Measurements from ENCODE around the gene KIAA0513. TPM values are rescaled to one million over a fixed set of nuclear protein-coding genes. Genes with fewer than 3 reads are reported as not detected.

The KIAA0513 gene
- total and polyA plus RNA-seq, 2 donors (not counting 3 experiments of a cell fraction or from before 2014, with no cell fraction given), result 1.8 to 4.3 TPM

GRCh38 chr16:85049706-85050305 lies 22.2 kb downstream of the KIAA0513 start:
- ChIA-PET POLR2A (no interaction called here), CTCF (no interaction called here)
- Histone ChIP-seq H3K27ac (ENCODE audit: insufficient read depth, low read depth, low read length) (no peak overlapping the region), H3K9me3 (replicated peaks; ENCODE audit: control insufficient read depth, insufficient read depth, low read length) (no peaks in the 10 kb centered on the region), H2AFZ (ENCODE audit: low read depth, low read length) (no peak overlapping the region), H3K36me3 (ENCODE audit: control insufficient read depth in 2 of 2, extremely low read depth in 1 of 2, insufficient read depth in 2 of 2, low read length in 2 of 2) (no peaks in the 10 kb centered on the region), H3K9me1 (replicated peaks; ENCODE audit: control insufficient read depth, extremely low read depth, insufficient read depth, low read length) (no peaks in the 10 kb centered on the region), H4K20me1 (replicated peaks; ENCODE audit: control insufficient read depth, extremely low read depth, insufficient read depth, low read length) (no peaks in the 10 kb centered on the region), H3K9ac (replicated peaks; ENCODE audit: extremely low read depth, insufficient read depth, low read length) (no peak overlapping the region), H3K4me3 (replicated peaks in 1 of 3; ENCODE audit: insufficient read depth in 1 of 3, low read depth in 1 of 3, low read length in 3 of 3) (no peak overlapping the region), H3K27me3 (ENCODE audit: control insufficient read depth in 2 of 2, insufficient read depth in 2 of 2, low read length in 2 of 2) (no peaks in the 10 kb centered on the region), H3K79me2 (ENCODE audit: control insufficient read depth, insufficient read depth, low read length) (no peaks in the 10 kb centered on the region), H3K4me1 (ENCODE audit: control insufficient read depth, extremely low read depth, insufficient read depth, low read length) (no peaks in the 10 kb centered on the region), H3K4me2 (ENCODE audit: insufficient read depth, low read length) (no peak overlapping the region)
- DNase-seq (ENCODE audit: low read depth, low spot score) (no peak), FAIRE-seq (no peak)
- BruUV-seq (replicated peaks), result no TSS peak
- TF ChIP-seq JUN (IDR thresholded peaks at IDR 0.05; ENCODE audit: borderline replicate concordance, insufficient read depth, insufficient read length, low read depth) (no peak), GATA2 (IDR thresholded peaks at IDR 0.05; ENCODE audit: insufficient read depth, insufficient read length, low read depth, low read length) (no peak)
- intact Hi-C loops (cut with micrococcal nuclease), result no loop called here
- dilution Hi-C loops (cut with MboI; ENCODE audit: extremely low pct_ligation_motif_present, low sequenced_read_pairs), result no loop called here

GRCh38 chr16:85051067-85051581 lies 23.5 kb downstream of the KIAA0513 start:
- TF ChIP-seq POLR2AphosphoS5 (IDR thresholded peaks at IDR 0.05; ENCODE audit: insufficient read depth, low read depth, low read length) (no peak), MYC (IDR thresholded peaks at IDR 0.05; ENCODE audit: low read depth, low read length) (no peak)
- FAIRE-seq (no peak), DNase-seq (ENCODE audit: low read depth, low spot score) (no peak)
- Histone ChIP-seq H2AFZ (ENCODE audit: low read depth, low read length) (no peak overlapping the region), H3K36me3 (ENCODE audit: control insufficient read depth in 2 of 2, extremely low read depth in 1 of 2, insufficient read depth in 2 of 2, low read length in 2 of 2) (no peaks in the 10 kb centered on the region), H3K4me2 (ENCODE audit: insufficient read depth, low read length) (no peak overlapping the region), H3K4me3 (replicated peaks in 1 of 3; ENCODE audit: insufficient read depth in 1 of 3, low read depth in 1 of 3, low read length in 3 of 3) (no peak overlapping the region), H3K27me3 (ENCODE audit: control insufficient read depth in 2 of 2, insufficient read depth in 2 of 2, low read length in 2 of 2) (no peaks in the 10 kb centered on the region), H3K9me1 (replicated peaks; ENCODE audit: control insufficient read depth, extremely low read depth, insufficient read depth, low read length) (no peaks in the 10 kb centered on the region), H3K9me3 (replicated peaks; ENCODE audit: control insufficient read depth, insufficient read depth, low read length) (no peaks in the 10 kb centered on the region), H3K4me1 (ENCODE audit: control insufficient read depth, extremely low read depth, insufficient read depth, low read length) (peaks cover 8% of the 10 kb centered on the region), H4K20me1 (replicated peaks; ENCODE audit: control insufficient read depth, extremely low read depth, insufficient read depth, low read length) (no peaks in the 10 kb centered on the region), H3K9ac (replicated peaks; ENCODE audit: extremely low read depth, insufficient read depth, low read length) (no peak overlapping the region), H3K27ac (ENCODE audit: insufficient read depth, low read depth, low read length) (no peak overlapping the region), H3K79me2 (ENCODE audit: control insufficient read depth, insufficient read depth, low read length) (no peaks in the 10 kb centered on the region)
- BruUV-seq (replicated peaks), result no TSS peak
- ChIA-PET CTCF (interaction anchor here (0.9 to 1.3 kb wide), 3 partner anchors 21 to 80 kb away, joined by 3 to 4 read pairs (median 3); no protein-coding TSS in a partner anchor), POLR2A (no interaction called here)
- dilution Hi-C loops (cut with MboI; ENCODE audit: extremely low pct_ligation_motif_present, low sequenced_read_pairs), result no loop called here
- intact Hi-C loops (cut with micrococcal nuclease), result no loop called here

Data from endothelial cell of umbilical vein (primary cell).